Measurements from ENCODE around the gene ACOXL. TPM values are rescaled to one million over a fixed set of nuclear protein-coding genes. Genes with fewer than 3 reads are reported as not detected.

ACOXL gene
- total and polyA plus RNA-seq, 2 donors (not counting 3 experiments of a cell fraction or from before 2014, with no cell fraction given): not detected

DNA sequence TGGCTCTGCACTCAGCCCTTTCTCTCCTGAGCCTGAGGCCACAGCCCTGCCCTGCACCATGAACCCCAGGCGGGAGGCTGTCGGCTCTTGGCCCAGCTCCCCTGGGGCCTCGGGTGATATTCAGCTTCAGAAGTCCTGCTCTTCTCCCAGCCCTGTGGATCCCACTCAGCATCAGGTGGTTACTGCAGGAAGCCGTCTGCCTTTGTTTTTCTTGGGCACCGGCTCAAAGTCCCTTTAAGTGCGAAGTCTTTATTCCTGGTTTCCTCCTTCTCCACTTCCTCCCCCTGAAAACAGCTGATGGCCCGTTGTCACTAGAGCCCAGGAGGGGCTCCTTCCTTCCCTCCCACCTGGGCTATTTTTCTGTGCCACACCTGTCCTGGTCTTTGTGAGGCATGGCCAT, 226.8 kb downstream of the ACOXL start:
- H3K4me1 ChIP-seq (ENCODE audit: control insufficient read depth, extremely low read depth, insufficient read depth, low read length): no peaks in the 10 kb centered on the region
- DNase-seq (ENCODE audit: low read depth, low spot score): no peak
- dilution Hi-C loops (cut with MboI; ENCODE audit: extremely low pct_ligation_motif_present, low sequenced_read_pairs): no loop called here
- no peaks in the 10 kb centered on the region for H3K36me3 ChIP-seq (ENCODE audit: control insufficient read depth in 2 of 2, extremely low read depth in 1 of 2, insufficient read depth in 2 of 2, low read length in 2 of 2)
- H3K27ac ChIP-seq (ENCODE audit: insufficient read depth, low read depth, low read length): no peak overlapping the region
- no peak overlapping the region for H2AFZ ChIP-seq (ENCODE audit: low read depth, low read length)
- no peak overlapping the region for H3K4me3 ChIP-seq (replicated peaks in 1 of 3; ENCODE audit: insufficient read depth in 1 of 3, low read depth in 1 of 3, low read length in 3 of 3)
- no peaks in the 10 kb centered on the region for H4K20me1 ChIP-seq (replicated peaks; ENCODE audit: control insufficient read depth, extremely low read depth, insufficient read depth, low read length)
- CTCF ChIA-PET: no interaction called here
- no peak overlapping the region for H3K9ac ChIP-seq (replicated peaks; ENCODE audit: extremely low read depth, insufficient read depth, low read length)
- FAIRE-seq: no peak
- peaks cover 20 to 28% of the 10 kb centered on the region in 2 experiments for H3K27me3 ChIP-seq (ENCODE audit: control insufficient read depth in 2 of 2, insufficient read depth in 2 of 2, low read length in 2 of 2)
- BruUV-seq (replicated peaks): no TSS peak
- no peaks in the 10 kb centered on the region for H3K9me3 ChIP-seq (replicated peaks; ENCODE audit: control insufficient read depth, insufficient read depth, low read length)
- H3K9me1 ChIP-seq (replicated peaks; ENCODE audit: control insufficient read depth, extremely low read depth, insufficient read depth, low read length): no peaks in the 10 kb centered on the region
- POLR2A ChIA-PET: no interaction called here
- H3K79me2 ChIP-seq (ENCODE audit: control insufficient read depth, insufficient read depth, low read length): no peaks in the 10 kb centered on the region
- TF ChIP-seq POLR2AphosphoS5 (IDR thresholded peaks at IDR 0.05; ENCODE audit: insufficient read depth, low read depth, low read length) (no peak), EZH2 (IDR thresholded peaks at IDR 0.05; ENCODE audit: borderline replicate concordance, low read depth, low read length, severe bottlenecking) (no peak), POLR2A (IDR thresholded peaks at IDR 0.05; ENCODE audit: low read depth, low read length) (no peak), MYC (IDR thresholded peaks at IDR 0.05; ENCODE audit: low read depth, low read length) (no peak), GATA2 (IDR thresholded peaks at IDR 0.05; ENCODE audit: insufficient read depth, insufficient read length, low read depth, low read length) (no peak), JUN (IDR thresholded peaks at IDR 0.05; ENCODE audit: borderline replicate concordance, insufficient read depth, insufficient read length, low read depth) (no peak), FOS (IDR thresholded peaks at IDR 0.05; ENCODE audit: borderline replicate concordance, insufficient read depth, low read length) (no peak)
- TF ChIP-seq, protein P1, sequence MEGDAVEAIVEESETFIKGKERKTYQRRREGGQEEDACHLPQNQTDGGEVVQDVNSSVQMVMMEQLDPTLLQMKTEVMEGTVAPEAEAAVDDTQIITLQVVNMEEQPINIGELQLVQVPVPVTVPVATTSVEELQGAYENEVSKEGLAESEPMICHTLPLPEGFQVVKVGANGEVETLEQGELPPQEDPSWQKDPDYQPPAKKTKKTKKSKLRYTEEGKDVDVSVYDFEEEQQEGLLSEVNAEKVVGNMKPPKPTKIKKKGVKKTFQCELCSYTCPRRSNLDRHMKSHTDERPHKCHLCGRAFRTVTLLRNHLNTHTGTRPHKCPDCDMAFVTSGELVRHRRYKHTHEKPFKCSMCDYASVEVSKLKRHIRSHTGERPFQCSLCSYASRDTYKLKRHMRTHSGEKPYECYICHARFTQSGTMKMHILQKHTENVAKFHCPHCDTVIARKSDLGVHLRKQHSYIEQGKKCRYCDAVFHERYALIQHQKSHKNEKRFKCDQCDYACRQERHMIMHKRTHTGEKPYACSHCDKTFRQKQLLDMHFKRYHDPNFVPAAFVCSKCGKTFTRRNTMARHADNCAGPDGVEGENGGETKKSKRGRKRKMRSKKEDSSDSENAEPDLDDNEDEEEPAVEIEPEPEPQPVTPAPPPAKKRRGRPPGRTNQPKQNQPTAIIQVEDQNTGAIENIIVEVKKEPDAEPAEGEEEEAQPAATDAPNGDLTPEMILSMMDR (IDR thresholded peaks at IDR 0.05; ENCODE audit: extremely low read depth in 1 of 2, insufficient read depth in 1 of 2, low read depth in 1 of 2, low read length in 2 of 2): no peak
- TF ChIP-seq, protein P2, sequence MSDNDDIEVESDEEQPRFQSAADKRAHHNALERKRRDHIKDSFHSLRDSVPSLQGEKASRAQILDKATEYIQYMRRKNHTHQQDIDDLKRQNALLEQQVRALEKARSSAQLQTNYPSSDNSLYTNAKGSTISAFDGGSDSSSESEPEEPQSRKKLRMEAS (IDR thresholded peaks at IDR 0.05; ENCODE audit: insufficient read depth, insufficient read length): no peak
- H3K4me2 ChIP-seq (ENCODE audit: insufficient read depth, low read length): no peak overlapping the region
- intact Hi-C loops (cut with micrococcal nuclease): no loop called here
